Dedifferentiated amniotic fluid mesenchymal stem cell (primary cell): ENCODE measurements around the gene WAC.
"Not testable (repeated sequence)": the region's sequence is repeated elsewhere in the genome, so short reads cannot be mapped to it uniquely, and the experiment has no call there.

Experiments
- DNase-seq: peaks from one replicate; pipeline ENCODE4 v3.0.0-alpha.2; 2016; ENCODE audit errors: extremely low spot score

WAC gene, protein sequence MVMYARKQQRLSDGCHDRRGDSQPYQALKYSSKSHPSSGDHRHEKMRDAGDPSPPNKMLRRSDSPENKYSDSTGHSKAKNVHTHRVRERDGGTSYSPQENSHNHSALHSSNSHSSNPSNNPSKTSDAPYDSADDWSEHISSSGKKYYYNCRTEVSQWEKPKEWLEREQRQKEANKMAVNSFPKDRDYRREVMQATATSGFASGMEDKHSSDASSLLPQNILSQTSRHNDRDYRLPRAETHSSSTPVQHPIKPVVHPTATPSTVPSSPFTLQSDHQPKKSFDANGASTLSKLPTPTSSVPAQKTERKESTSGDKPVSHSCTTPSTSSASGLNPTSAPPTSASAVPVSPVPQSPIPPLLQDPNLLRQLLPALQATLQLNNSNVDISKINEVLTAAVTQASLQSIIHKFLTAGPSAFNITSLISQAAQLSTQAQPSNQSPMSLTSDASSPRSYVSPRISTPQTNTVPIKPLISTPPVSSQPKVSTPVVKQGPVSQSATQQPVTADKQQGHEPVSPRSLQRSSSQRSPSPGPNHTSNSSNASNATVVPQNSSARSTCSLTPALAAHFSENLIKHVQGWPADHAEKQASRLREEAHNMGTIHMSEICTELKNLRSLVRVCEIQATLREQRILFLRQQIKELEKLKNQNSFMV

GRCh38 chr10:28532337-28533185 lies at the start of gene WAC:
Gene WAC, plus strand, starts transcription at chr10:28533118. Its CDS starts 462 bp downstream, at chr10:28533580.
- DNase-seq = peak; percentile 94

DNA sequence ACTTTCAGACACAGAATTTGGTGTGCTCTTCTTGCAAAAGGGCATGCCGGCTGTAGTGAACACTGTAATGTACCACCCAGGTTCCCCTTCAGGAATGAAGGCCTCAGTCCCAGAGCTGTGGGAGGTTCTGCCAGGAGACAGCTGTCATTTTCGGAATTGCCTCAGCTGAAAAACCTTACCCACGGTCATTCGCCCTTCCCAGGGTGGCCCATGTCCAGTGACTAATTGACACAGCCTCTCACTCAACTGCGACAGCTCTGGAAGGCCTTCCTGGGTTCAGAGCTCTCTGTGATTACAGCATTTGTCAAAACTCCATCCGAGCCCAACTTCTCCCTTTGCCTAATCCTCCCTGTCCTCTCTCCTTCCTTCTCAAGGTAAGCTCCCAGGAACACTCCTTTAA lies 43.7 kb upstream of the WAC start:
- no peak for DNase-seq

DNA sequence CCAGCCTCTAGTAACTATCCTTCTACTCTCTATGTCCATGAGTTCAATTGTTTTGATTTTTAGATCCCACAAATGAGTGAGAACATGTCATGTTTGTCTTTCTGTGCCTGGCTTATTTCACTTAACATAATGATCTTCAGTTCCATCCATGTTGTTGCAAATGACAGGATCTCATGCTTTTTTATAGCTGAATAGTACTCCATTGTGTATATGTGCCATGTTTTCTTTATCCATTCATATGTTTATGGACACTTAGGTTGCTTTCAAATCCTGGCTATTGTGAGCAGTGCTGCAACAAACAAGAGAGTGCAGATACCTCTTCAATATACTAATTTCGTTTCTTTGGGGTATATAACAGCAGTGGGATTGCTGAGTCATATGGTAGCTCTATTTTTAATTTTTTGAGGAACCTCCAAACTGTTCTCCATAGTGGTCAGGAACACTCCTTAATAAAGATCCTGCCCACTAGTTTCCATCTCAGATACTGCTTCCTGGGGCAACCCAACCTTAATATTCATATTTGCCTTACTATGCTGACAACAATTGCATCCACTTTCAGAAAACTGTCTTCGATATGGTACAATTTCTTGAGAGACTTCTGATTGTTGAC lies 42.6 kb upstream of the WAC start:
- not testable (repeated sequence) for DNase-seq

GRCh38 chr10:28492116-28492920 lies 40.6 kb upstream of the WAC start:
- DNase-seq = no peak

DNA sequence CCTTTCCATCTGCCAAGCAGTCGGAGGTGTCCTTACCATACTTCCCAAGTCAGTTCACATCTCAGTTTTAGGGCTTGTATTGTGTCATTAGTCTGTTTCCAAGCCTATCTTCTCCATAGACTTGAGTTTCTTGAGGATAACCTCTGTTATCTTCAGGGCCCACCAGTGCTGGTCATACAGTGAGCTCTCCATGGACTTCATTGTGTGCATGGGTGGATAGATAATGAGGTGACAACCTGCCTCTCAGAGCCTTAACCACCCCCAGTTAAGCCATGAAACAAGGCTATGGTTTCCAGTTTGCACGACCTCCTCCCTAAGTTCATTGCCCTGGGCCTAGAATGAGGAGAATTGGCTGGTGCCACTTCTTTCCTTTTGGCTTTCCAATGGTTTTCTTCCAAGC lies 38.5 kb upstream of the WAC start:
- no peak for DNase-seq

DNA sequence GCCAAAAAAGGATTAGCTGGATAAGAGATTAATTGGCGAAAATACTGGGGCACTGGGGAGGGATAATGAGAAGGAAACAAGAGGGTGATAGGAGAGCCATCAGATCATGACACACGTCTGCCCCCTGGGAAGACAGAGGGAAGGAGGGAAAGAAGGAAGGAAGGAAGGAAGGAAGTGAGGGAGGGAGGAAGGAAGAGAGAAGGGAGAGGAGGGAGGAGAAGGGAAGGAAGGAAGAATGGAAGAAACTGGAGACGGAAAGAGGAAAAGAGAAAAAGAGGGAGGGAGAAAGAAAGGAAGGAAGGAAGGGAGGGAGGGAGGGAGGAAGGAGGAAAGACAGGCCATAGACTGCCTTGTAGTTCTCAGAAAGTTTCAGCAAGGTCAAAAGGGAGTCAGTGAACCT lies 37.8 kb upstream of the WAC start:
- DNase-seq = no peak

GRCh38 chr10:28496017-28496416 lies 36.9 kb upstream of the WAC start:
- DNase-seq = no peak

DNA sequence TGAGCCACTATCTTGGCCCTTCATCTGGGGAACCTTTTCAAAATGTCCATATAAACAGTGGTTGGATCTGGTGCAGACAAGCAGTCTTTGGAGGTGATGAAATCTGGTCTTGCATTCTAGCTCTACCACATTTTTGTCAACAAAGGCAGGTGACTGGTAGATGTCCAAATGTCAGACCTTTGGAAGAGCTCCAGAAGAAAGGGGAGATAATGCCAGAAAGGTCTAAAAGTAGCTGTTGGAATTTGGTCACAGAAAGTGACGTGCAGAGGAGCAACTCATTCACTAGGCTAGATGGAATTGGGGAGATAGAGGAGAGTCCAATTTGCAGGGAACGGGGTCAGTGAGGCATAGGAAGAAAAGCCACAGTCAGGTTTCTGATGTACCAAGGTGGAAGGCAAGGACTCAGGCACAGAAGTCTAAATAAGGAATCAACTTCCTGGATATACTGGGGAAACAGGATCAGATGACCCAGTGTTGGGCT lies 36.4 kb upstream of the WAC start:
- no peak for DNase-seq

DNA sequence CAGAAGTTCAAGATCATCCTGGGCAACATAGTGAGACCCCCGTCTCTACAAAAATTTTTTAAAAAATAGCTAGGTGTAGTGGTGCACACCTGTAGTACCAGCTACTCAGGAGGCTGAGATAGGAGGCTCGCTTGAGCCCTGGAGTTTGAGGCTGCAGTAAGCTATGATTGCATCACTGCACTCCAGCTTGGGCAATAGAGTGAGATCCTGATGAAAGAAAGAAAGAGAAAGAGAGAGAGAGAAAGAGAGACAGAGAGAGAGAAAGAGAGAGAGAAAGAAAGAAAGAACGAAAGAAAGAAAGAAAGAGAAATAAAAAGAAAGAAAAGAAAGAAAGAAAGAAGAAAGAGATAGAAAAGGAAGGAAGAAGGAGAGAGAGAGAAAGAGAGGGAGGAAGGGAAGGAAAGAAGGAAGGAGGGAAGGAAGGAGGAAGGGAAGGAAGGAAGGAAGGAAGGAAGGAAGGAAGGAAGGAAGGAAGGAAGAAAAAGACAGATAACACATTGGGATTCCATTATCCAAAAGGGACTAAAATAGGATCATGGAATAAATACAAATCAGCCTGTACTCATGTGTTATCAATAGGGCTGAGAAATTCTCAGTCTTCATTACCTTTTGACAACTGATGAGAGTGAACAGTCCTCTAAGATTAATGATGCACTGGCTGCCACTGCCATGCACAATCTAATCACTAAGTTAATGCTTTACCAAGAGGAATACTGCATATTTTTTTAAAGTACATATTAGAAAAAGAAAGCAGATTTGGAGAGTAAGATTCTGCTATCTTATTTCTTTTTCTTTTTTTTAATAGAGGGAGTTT lies 35.4 kb upstream of the WAC start:
- DNase-seq = no peak

DNA sequence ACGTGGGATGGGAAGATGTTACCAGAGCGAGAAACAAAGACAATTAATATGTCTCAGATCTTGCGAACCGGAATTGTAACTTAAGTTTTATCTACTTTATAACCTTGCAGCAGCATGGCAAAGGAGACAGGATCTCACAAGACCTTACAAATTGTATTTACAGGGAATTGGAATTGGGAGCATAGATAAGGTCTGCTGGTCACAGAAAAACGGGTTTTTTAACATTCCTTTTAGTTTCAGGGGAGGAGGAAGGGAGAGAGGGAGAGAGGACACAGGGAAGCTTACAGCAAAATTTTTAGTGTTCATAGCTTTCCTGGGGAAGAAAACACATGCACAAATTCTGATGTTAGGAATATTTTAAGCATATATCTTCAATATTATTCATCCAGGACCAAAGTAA lies 32.7 kb upstream of the WAC start:
- DNase-seq = not testable (repeated sequence)

DNA sequence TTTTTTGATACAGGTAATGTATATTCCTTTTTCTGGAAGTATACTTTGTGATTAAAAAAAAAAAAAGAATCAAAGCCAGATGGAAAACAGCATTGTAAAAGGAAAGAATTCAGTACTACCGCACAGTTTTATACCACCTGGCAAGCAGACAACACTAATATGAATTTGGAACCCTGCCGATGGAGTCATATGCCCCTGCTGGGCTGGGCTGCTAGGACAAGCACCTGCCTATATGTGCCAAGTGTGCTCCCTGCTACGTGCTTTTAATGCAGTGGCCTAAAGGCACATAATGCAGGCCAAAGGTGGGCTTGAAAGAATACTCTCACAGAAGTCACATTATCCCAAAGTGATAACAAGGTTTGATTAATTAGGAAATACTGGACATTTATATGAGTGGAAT lies 29.8 kb upstream of the WAC start:
- DNase-seq = no peak

- DNase-seq = no peak
Observed at GRCh38 chr10:28505359-28505959, 27.5 kb upstream of the WAC start.

DNA sequence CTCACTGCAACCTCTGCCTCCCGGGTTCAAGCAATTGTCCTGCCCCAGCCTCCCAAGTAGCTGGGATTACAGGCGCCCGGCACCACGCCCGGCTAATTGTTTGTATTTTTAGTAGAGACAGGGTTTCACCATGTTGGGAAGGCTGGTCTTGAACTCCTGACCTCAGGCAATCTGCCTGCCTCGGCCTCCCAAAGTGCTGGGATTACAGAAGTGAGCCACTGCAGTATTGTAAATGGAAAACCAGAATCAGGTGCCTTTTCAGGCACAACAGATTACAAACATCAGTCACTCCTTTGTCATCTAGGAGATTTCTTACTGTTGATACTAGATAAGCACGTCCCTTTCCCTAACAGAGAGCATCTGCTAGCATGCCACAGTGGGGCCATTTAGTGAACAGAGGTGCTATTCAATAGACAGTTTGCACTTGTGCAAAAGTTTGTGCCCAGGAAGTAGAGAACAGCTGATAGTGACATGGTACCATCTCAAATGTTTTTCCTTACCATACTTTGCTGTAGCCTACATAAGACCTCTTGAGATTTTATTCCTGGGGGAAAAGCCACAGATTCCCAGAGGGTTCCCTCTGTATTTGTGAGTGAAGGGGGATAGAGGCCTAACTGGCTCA lies 24.5 kb upstream of the WAC start:
- DNase-seq = no peak

- no peak for DNase-seq
Observed at GRCh38 chr10:28509286-28509685, 23.6 kb upstream of the WAC start.

DNA sequence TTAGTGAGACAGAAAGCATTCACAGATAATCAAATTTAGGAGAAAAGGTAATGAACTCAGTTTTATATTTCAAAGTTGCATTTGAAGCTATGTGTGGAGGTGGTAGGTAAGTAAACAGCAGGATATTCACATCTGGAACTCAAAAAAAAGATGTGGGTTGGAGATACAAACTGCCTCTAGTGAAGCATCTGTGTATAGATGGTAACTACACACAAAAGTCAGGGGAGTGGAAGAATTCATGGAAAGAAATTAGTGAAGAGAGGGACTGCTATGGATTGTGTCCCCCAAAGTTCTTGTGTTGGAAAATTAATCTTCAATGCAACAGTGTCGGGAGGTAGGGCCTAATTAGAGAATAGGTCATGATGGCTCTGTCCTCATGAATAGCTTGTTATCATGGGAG lies 18.3 kb upstream of the WAC start:
- DNase-seq = no peak

- DNase-seq = no peak
Observed at GRCh38 chr10:28520346-28520745, 12.6 kb upstream of the WAC start.

GRCh38 chr10:28520828-28521227 lies 12.1 kb upstream of the WAC start:
- peak; percentile 58 for DNase-seq

DNA sequence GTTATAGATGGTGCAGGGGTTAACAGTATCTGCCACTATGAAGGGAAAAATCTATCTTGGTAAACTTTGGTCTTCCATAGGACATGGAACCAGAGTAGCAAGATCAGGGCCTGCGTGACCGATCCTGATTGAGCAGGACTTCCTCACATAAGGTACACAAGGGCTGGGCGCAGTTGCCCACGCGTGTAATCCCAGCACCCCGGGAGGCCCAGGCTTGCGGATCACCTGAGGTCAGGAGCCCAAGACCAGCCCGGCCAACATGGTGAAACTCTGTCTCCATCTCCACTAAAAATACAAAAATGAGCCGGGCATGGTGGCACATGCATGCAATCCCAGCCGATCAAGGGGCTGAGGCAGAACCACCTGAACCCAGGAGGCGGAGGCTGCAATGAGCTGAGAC lies 11.0 kb upstream of the WAC start:
- DNase-seq = not testable (repeated sequence)

- no peak for DNase-seq
Observed at GRCh38 chr10:28523725-28524252, 9.1 kb upstream of the WAC start.
